OCI-LY3 (cell line): ENCODE data around the gene TMEM205.

Experiments used
- H2AFZ ChIP-seq: fragments of 200-600, 300-600 bp; shearing (Covaris generic); 2 replicates; pipeline ENCODE4 v1.6.0; 2014; ENCODE audit warnings: antibody characterized with exemption, low read depth, low read length
- H3K27ac ChIP-seq: fragments of 200-600, 300-600 bp; sonication (generic); 2 replicates; pipeline ENCODE4 v1.5.1; 2014; ENCODE audit warnings: mild to moderate bottlenecking, low read length, moderate library complexity, mixed read lengths
- H3K27me3 ChIP-seq: fragments of 200-600, 300-600 bp; sonication (generic); 2 replicates; pipeline ENCODE4 v1.6.1; 2014; ENCODE audit warnings: low read depth, low read length, mixed read lengths
- H3K36me3 ChIP-seq: fragments of 200-600, 300-600 bp; sonication (generic); replicated peaks from 2 replicates; pipeline ENCODE3; 2014; ENCODE audit warnings: low read depth, low read length, mixed read lengths
- H3K4me1 ChIP-seq: fragments of 300-600, 200-600 bp; sonication (generic); 2 replicates; pipeline ENCODE4 v1.6.1; 2014; ENCODE audit warnings: low read length, mixed read lengths
- H3K4me2 ChIP-seq: fragments of 200-600, 300-600 bp; sonication (generic); 2 replicates; pipeline ENCODE4 v1.6.1; 2014; ENCODE audit warnings: low read length, mixed read lengths
- H3K4me3 ChIP-seq: fragments of 300-600, 200-600 bp; sonication (generic); 2 replicates; pipeline ENCODE4 v1.5.1; 2014; ENCODE audit warnings: antibody characterized with exemption, mild to moderate bottlenecking, low read length, moderate library complexity
- H3K79me2 ChIP-seq: fragments of 300-600, 200-600 bp; shearing (Covaris generic); 2 replicates; pipeline ENCODE4 v1.6.1; 2014; ENCODE audit warnings: mild to moderate bottlenecking, low read length, mixed read lengths
- H3K9ac ChIP-seq: fragments of 300-600, 200-600 bp; shearing (Covaris generic); 2 replicates; pipeline ENCODE4 v1.6.0; 2014; ENCODE audit warnings: mild to moderate bottlenecking, low read length, moderate library complexity
- H3K9me3 ChIP-seq: fragments of 200-600, 300-600 bp; shearing (Covaris generic); 2 replicates; pipeline ENCODE4 v1.6.1; 2014; ENCODE audit warnings: low read length, mixed read lengths; ENCODE audit not compliant: insufficient read depth
- H4K20me1 ChIP-seq: fragments of 200-600, 300-600 bp; sonication (generic); 2 replicates; pipeline ENCODE4 v1.6.1; 2016; ENCODE audit warnings: low read length, mixed read lengths; ENCODE audit not compliant: insufficient read depth
- EZH2phosphoT487 ChIP-seq: fragments of 200-600 bp; shearing (Covaris generic); IDR thresholded peaks from 2 replicates; pipeline ENCODE4 v1.6.1; 2018; ENCODE audit warnings: antibody characterized with exemption, mixed run types, low read depth
- TF ChIP-seq, protein P1 (sequence below): fragments of 200-600, 300-600 bp; sonication (generic); IDR thresholded peaks from 2 replicates; pipeline ENCODE4 v1.5.1; 2014; ENCODE audit warnings: antibody characterized with exemption, low read length, low read depth

TMEM205 gene

DNA sequence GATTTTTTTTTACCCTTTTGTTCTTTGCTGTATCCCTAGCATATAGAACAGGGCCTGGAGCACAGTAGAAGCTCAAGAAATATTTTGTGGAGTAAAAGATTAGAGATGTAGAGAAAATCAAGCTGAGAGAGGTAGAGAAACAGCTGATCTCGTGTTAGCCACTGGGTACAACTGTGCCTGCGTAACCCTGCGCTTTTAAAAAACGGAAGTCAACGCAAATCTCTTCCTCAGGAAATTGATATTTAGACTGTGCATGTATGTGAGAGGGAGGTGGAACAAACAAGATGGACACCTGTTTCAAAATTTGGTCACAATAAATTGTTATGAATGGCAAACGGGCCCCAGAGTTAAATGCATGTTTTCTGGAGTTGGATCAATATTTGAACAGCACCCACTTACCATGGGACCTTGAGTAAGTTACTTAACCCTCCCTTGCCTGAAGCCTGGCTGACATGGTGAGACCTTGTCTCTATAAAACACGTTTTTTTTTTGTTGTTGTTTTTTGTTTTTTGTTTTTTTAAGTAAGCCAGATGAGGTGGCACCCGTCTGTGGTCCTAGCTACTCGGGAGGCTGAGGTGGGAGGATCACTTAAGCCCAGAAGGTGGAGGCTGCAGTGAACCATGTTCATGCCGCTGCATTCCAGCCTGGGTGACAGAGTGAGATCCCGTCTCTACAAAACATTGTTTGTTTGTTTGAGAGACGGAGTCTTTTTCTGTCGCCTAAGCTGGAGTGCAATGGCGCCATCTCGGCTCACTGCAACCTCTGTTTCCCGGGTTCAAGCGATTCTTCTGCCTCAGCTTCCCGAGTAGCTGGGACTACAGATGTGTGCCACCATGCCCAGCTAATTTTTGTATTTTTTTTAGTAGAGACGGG lies 41.3 kb upstream of the TMEM205 start:
- H3K4me2 ChIP-seq, result no peak overlapping the region

DNA sequence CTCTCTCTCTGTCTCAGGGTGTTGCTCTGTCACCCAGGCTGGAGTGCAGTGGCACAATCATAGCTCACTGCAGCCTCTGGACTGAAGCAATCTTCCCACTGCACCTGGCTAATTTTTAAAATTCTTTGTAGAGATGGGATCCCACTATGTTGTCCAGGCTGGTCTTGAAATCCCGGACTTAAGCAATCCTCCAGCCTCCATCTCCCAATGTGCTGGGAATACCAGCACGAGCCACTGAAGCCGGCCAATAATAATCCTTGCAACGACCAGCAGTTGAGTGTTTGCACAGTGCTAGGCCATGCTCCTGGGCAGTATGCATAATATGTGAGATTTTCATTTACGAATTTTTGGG lies 38.7 kb upstream of the TMEM205 start:
- H3K79me2 ChIP-seq, result peaks cover 5% of the 10 kb centered on the region; the same call in 1 of the 2 replicates
- H3K27ac ChIP-seq, result no peak overlapping the region
- H3K36me3 ChIP-seq, result no peaks in the 10 kb centered on the region
- no peak overlapping the region for H3K9ac ChIP-seq
- no peak overlapping the region for H3K4me3 ChIP-seq
- H3K4me2 ChIP-seq, result no peak overlapping the region
- H3K4me1 ChIP-seq, result peaks cover 11% of the 10 kb centered on the region
- no peaks in the 10 kb centered on the region for H4K20me1 ChIP-seq
- no peaks in the 10 kb centered on the region for H3K9me3 ChIP-seq
- no peak for TF ChIP-seq EZH2phosphoT487
- TF ChIP-seq, protein P1, sequence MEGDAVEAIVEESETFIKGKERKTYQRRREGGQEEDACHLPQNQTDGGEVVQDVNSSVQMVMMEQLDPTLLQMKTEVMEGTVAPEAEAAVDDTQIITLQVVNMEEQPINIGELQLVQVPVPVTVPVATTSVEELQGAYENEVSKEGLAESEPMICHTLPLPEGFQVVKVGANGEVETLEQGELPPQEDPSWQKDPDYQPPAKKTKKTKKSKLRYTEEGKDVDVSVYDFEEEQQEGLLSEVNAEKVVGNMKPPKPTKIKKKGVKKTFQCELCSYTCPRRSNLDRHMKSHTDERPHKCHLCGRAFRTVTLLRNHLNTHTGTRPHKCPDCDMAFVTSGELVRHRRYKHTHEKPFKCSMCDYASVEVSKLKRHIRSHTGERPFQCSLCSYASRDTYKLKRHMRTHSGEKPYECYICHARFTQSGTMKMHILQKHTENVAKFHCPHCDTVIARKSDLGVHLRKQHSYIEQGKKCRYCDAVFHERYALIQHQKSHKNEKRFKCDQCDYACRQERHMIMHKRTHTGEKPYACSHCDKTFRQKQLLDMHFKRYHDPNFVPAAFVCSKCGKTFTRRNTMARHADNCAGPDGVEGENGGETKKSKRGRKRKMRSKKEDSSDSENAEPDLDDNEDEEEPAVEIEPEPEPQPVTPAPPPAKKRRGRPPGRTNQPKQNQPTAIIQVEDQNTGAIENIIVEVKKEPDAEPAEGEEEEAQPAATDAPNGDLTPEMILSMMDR, result no peak
- no peaks in the 10 kb centered on the region for H3K27me3 ChIP-seq
- no peak overlapping the region for H2AFZ ChIP-seq

More for the DNA sequence above, 41.3 kb upstream of the TMEM205 start:
- TF ChIP-seq, protein P1, result no peak
- no peak for TF ChIP-seq EZH2phosphoT487
- no peaks in the 10 kb centered on the region for H3K4me1 ChIP-seq
- H3K9me3 ChIP-seq, result no peaks in the 10 kb centered on the region
- no peak overlapping the region for H3K27ac ChIP-seq
- no peaks in the 10 kb centered on the region; the same call in 1 of the 2 replicates for H3K27me3 ChIP-seq
- H3K36me3 ChIP-seq, result no peaks in the 10 kb centered on the region
- H3K79me2 ChIP-seq, result no peaks in the 10 kb centered on the region
- H2AFZ ChIP-seq, result peak overlapping the region; percentile 71
- H4K20me1 ChIP-seq, result no peaks in the 10 kb centered on the region
- no peak overlapping the region for H3K4me3 ChIP-seq
- no peak overlapping the region for H3K9ac ChIP-seq

DNA sequence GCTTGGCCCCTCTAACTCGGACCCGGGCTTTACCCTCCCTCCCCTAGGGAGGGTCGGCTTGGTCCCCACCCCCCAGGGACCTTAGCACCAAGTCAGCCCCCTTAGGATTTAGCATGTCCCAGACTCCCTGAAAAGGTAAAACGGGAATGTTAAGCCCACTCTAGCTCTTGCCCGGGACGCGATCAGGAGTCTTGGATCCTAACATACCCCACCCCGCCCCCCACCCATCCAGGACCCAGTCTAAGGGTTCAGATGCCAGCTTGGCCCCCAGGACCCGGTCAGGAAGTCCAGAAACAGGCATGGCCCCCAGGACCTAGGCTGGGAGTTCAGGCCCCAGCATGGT lies 37.6 kb upstream of the TMEM205 start:
- H3K4me3 ChIP-seq, result peak overlapping the region; percentile 72
- H3K4me2 ChIP-seq, result peak overlapping the region; percentile 75
- H3K36me3 ChIP-seq, result no peaks in the 10 kb centered on the region
- peaks cover 11% of the 10 kb centered on the region for H3K4me1 ChIP-seq
- no peak for TF ChIP-seq EZH2phosphoT487
- TF ChIP-seq, protein P1, result no peak
- H3K9ac ChIP-seq, result peak overlapping the region; percentile 28; the same call in 1 of the 2 replicates
- H2AFZ ChIP-seq, result 0 out of 2 replicates have a peak overlapping the region, but pooled peaks have one; percentile 26
- H4K20me1 ChIP-seq, result no peaks in the 10 kb centered on the region
- H3K79me2 ChIP-seq, result peaks cover 5% of the 10 kb centered on the region; the same call in 1 of the 2 replicates
- H3K9me3 ChIP-seq, result no peaks in the 10 kb centered on the region
- H3K27me3 ChIP-seq, result no peaks in the 10 kb centered on the region
- H3K27ac ChIP-seq, result no peak overlapping the region

DNA sequence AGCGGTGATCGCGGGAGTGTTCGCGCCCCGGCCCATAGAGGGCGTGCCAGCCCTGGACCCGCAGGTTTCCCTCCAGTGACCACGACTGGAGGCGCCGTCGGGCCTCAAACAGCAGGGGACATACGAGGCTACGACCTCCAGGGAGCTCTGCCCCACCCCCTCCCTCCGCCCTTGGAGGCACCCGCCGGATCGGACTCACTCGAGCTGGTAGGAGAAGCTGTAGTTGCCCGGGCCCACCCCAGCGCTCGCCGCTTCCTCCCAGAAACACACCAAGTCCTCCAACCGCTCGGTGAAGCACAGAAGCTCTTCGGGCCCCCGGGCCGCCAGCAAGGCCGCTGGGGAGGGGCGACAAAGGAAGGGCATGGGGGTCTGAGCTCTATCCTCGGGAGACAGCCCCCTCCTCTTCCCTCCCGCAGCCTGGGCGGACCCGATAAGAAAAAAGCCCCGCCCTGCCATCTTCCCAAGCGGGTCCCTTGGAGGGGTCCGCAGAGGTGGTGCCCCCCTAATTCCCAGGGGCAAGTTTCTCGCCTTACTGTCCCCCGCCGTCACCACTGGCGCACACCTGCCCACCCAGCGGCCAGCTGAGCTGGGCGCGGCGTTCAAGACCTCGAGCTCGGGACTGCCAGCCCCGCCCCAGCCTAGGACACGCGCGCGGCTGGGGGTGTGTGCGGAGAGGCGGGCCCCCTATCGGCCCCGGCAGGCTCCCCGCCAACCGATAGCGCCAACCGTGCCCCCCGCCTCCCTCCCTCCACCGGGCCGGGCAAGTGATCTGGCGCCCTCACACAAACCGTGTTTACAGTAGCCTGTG lies 37.0 kb upstream of the TMEM205 start:
- H3K9ac ChIP-seq, result peak overlapping the region; percentile 28; the same call in 1 of the 2 replicates
- no peak overlapping the region for H3K27ac ChIP-seq
- peak overlapping the region; percentile 28; the same call in 1 of the 2 replicates for H2AFZ ChIP-seq
- no peaks in the 10 kb centered on the region for H3K36me3 ChIP-seq
- peak overlapping the region; percentile 72 for H3K4me3 ChIP-seq
- H3K4me2 ChIP-seq, result peak overlapping the region; percentile 75
- H4K20me1 ChIP-seq, result no peaks in the 10 kb centered on the region
- H3K4me1 ChIP-seq, result peaks cover 11% of the 10 kb centered on the region
- H3K9me3 ChIP-seq, result no peaks in the 10 kb centered on the region
- no peaks in the 10 kb centered on the region for H3K27me3 ChIP-seq
- H3K79me2 ChIP-seq, result peaks cover 5% of the 10 kb centered on the region; the same call in 1 of the 2 replicates
- TF ChIP-seq, protein P1, result peak; percentile 52
- no peak for TF ChIP-seq EZH2phosphoT487
